ENCODE measurements around the gene LRRC32. TPM values are rescaled to one million over a fixed set of nuclear protein-coding genes. Genes with fewer than 3 reads are reported as not detected.
A peak's percentile ranks its signal among the peaks of the same experiment; 100 is the strongest.

The LRRC32 gene
- total RNA-seq, 1 donor from 2014 or later, result 24.4 TPM

DNA sequence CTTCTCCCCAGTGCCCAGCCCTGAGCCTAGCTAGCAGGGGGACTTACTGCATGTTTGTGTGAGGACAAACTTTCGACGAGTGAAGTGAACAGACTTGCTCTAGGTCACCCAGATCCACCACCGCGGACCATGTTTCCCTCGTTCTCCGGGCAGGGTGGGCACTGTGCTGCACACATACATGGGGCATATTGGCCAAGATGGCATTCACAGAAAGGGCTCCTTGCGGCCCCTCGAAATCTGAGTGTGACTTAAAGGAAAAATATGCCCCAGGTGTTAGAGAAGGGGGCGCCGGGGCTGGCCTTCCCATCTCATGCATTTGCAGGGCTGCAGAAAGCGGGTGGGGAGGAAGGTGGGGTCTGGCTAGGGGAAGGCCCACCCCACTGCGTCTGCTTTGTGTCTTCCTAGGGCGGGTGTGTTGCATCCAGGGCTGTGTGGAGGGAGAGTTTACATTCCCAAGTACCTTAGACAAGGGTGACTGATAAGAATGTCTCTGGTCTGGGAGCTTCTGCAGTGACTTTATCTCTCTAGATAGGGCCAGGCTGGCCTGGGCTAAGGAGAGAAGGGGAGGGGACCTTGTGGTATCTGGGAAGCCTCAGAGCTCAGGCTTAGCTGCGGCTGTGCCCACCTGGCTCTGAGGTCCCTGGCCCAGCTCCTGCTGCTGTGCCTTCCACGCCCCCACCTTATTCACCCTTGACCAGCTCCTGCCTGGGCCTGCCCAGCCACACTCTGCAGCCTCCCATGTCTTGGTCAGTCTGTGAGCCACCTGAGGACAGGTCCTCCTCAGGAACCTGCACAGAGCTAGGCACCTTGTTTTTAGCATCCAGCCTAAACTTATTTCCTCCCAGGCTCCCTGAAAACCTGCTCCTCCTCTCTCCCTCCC is 45.8 kb downstream of the LRRC32 start:
- H3K36me3 Mint-ChIP-seq (ENCODE audit: low read depth, unreplicated experiment), result peaks cover 4% of the 10 kb centered on the region

GRCh38 chr11:76623884-76624419 is 46.6 kb downstream of the LRRC32 start:
- no peak overlapping the region for H3K27ac Mint-ChIP-seq (ENCODE audit: unreplicated experiment)
- Histone ChIP-seq H3K27ac (ENCODE audit: low read depth, low read length) (no peak overlapping the region), H4K20me1 (ENCODE audit: insufficient read depth, low read length) (no peaks in the 10 kb centered on the region), H3K79me2 (ENCODE audit: insufficient read depth, low read length) (no peaks in the 10 kb centered on the region), H3K36me3 (ENCODE audit: insufficient read depth, low read length) (no peaks in the 10 kb centered on the region), H3K4me1 (ENCODE audit: insufficient read depth, low read length) (peaks cover 30% of the 10 kb centered on the region), H3K4me3 (ENCODE audit: insufficient read depth, low read depth, low read length) (no peak overlapping the region), H3K27me3 (ENCODE audit: insufficient read depth, low read length) (no peaks in the 10 kb centered on the region), H3K4me2 (ENCODE audit: low read length) (no peak overlapping the region), H3K9ac (ENCODE audit: low read length) (peak overlapping the region; percentile 21), H3K9me3 (ENCODE audit: insufficient read depth, low read depth, low read length) (no peaks in the 10 kb centered on the region), H2AFZ (ENCODE audit: low read depth, low read length) (peak overlapping the region; percentile 13)
- TF ChIP-seq, protein P1, sequence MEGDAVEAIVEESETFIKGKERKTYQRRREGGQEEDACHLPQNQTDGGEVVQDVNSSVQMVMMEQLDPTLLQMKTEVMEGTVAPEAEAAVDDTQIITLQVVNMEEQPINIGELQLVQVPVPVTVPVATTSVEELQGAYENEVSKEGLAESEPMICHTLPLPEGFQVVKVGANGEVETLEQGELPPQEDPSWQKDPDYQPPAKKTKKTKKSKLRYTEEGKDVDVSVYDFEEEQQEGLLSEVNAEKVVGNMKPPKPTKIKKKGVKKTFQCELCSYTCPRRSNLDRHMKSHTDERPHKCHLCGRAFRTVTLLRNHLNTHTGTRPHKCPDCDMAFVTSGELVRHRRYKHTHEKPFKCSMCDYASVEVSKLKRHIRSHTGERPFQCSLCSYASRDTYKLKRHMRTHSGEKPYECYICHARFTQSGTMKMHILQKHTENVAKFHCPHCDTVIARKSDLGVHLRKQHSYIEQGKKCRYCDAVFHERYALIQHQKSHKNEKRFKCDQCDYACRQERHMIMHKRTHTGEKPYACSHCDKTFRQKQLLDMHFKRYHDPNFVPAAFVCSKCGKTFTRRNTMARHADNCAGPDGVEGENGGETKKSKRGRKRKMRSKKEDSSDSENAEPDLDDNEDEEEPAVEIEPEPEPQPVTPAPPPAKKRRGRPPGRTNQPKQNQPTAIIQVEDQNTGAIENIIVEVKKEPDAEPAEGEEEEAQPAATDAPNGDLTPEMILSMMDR (IDR thresholded peaks at IDR 0.05; ENCODE audit: insufficient read depth, low read depth, low read length), result no peak
- TF ChIP-seq EZH2 (IDR thresholded peaks at IDR 0.05; ENCODE audit: insufficient read depth, low read length), result no peak
- FAIRE-seq, result no peak
- H3K36me3 Mint-ChIP-seq (ENCODE audit: low read depth, unreplicated experiment), result peaks cover 4% of the 10 kb centered on the region
- no peaks in the 10 kb centered on the region for H3K27me3 Mint-ChIP-seq (ENCODE audit: low read depth, unreplicated experiment)
- peaks cover 10% of the 10 kb centered on the region for H3K9me3 Mint-ChIP-seq (ENCODE audit: unreplicated experiment)
- peaks cover 14% of the 10 kb centered on the region for H3K4me1 Mint-ChIP-seq (ENCODE audit: low read depth, unreplicated experiment)
- H3K4me3 Mint-ChIP-seq (ENCODE audit: unreplicated experiment), result no peak overlapping the region
- no peak for DNase-seq (ENCODE audit: low read depth)

More for the DNA sequence above, 45.8 kb downstream of the LRRC32 start:
- H3K4me3 ChIP-seq (ENCODE audit: insufficient read depth, low read depth, low read length), result no peak overlapping the region
- H4K20me1 ChIP-seq (ENCODE audit: insufficient read depth, low read length), result no peaks in the 10 kb centered on the region
- no peak overlapping the region for H3K9ac ChIP-seq (ENCODE audit: low read length)
- H3K27me3 ChIP-seq (ENCODE audit: insufficient read depth, low read length), result no peaks in the 10 kb centered on the region
- TF ChIP-seq, protein P1 (IDR thresholded peaks at IDR 0.05; ENCODE audit: insufficient read depth, low read depth, low read length), result no peak
- no peak for TF ChIP-seq EZH2 (IDR thresholded peaks at IDR 0.05; ENCODE audit: insufficient read depth, low read length)
- DNase-seq (ENCODE audit: low read depth) (no peak), FAIRE-seq (no peak)
- H3K4me1 ChIP-seq (ENCODE audit: insufficient read depth, low read length), result peaks cover 37% of the 10 kb centered on the region
- no peak overlapping the region for H3K4me2 ChIP-seq (ENCODE audit: low read length)
- no peak overlapping the region for H3K27ac Mint-ChIP-seq (ENCODE audit: unreplicated experiment)
- H3K36me3 ChIP-seq (ENCODE audit: insufficient read depth, low read length), result no peaks in the 10 kb centered on the region
- peaks cover 9% of the 10 kb centered on the region for H3K9me3 Mint-ChIP-seq (ENCODE audit: unreplicated experiment)
- no peak overlapping the region for H2AFZ ChIP-seq (ENCODE audit: low read depth, low read length)
- H3K9me3 ChIP-seq (ENCODE audit: insufficient read depth, low read depth, low read length), result no peaks in the 10 kb centered on the region
- H3K27me3 Mint-ChIP-seq (ENCODE audit: low read depth, unreplicated experiment), result no peaks in the 10 kb centered on the region
- H3K4me1 Mint-ChIP-seq (ENCODE audit: low read depth, unreplicated experiment), result peaks cover 14% of the 10 kb centered on the region
- no peak overlapping the region for H3K4me3 Mint-ChIP-seq (ENCODE audit: unreplicated experiment)
- no peak overlapping the region for H3K27ac ChIP-seq (ENCODE audit: low read depth, low read length)
- no peaks in the 10 kb centered on the region for H3K79me2 ChIP-seq (ENCODE audit: insufficient read depth, low read length)

Data from astrocyte (in vitro differentiated cells and primary cell).